Measurements from ENCODE around the gene HRNR. TPM values are rescaled to one million over a fixed set of nuclear protein-coding genes. Genes with fewer than 3 reads are reported as not detected.

Gene HRNR
- total and polyA plus RNA-seq, 2 experiments from 2014 or later, result not detected

DNA sequence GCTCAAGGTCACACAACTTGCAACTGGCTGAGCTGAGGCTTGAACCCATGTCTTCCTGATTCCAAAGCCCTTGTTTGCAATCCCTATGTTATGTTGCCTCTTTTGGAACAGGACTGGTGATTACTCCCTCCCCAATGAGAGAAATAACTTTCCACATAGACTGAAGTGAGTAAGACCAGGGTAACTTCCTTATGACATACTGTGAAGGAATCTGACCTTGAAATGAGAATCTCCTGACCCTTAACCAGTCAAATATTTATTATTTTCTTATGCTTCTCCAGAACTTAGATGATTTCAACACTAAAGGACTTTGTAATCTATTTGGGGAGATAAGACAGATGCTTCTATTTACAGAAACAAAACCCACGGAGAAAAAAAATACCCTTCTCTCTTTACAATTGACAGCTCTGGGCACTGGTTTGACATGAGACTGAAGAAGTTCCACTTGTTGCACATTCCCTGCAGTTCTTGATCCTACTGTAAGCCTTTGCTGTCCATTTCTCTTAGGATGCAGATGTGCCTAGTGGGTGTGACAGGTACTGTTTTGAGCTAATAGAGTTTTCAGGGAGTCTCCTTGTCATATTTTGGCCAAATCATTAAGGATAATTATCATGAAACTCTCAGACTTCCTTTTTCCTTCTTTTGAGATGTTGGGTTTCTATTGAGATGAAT lies 61.1 kb downstream of the HRNR start:
- DNase-seq (ENCODE audit: low spot score), result no peak
- no peak overlapping the region for H3K27ac ChIP-seq
- no peaks in the 10 kb centered on the region for H3K9me2 ChIP-seq (replicated peaks; ENCODE audit: insufficient read depth)
- H3K36me3 ChIP-seq (replicated peaks; ENCODE audit: insufficient read depth, low read depth), result no peaks in the 10 kb centered on the region
- 48% methylated on average over 1 of the region's 1 CpG for WGBS (ENCODE audit: low lambda C conversion rate, missing lambda C conversion rate)
- H3K79me2 ChIP-seq, result no peaks in the 10 kb centered on the region
- no peaks in the 10 kb centered on the region for H3K27me3 ChIP-seq
- H3K4me2 ChIP-seq, result no peak overlapping the region
- no peaks in the 10 kb centered on the region for H3K4me1 ChIP-seq (ENCODE audit: insufficient read depth)
- no peaks in the 10 kb centered on the region for H4K20me1 ChIP-seq (ENCODE audit: insufficient read depth, poor library complexity, severe bottlenecking)
- no peaks in the 10 kb centered on the region for H3K9me3 ChIP-seq (ENCODE audit: low read depth)
- TF ChIP-seq EZH2 (IDR thresholded peaks at IDR 0.05; ENCODE audit: borderline replicate concordance), result no peak
- TF ChIP-seq, protein P1, sequence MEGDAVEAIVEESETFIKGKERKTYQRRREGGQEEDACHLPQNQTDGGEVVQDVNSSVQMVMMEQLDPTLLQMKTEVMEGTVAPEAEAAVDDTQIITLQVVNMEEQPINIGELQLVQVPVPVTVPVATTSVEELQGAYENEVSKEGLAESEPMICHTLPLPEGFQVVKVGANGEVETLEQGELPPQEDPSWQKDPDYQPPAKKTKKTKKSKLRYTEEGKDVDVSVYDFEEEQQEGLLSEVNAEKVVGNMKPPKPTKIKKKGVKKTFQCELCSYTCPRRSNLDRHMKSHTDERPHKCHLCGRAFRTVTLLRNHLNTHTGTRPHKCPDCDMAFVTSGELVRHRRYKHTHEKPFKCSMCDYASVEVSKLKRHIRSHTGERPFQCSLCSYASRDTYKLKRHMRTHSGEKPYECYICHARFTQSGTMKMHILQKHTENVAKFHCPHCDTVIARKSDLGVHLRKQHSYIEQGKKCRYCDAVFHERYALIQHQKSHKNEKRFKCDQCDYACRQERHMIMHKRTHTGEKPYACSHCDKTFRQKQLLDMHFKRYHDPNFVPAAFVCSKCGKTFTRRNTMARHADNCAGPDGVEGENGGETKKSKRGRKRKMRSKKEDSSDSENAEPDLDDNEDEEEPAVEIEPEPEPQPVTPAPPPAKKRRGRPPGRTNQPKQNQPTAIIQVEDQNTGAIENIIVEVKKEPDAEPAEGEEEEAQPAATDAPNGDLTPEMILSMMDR (IDR thresholded peaks at IDR 0.05; ENCODE audit: poor library complexity), result no peak
- no peak for TF ChIP-seq EZH2phosphoT487 (IDR thresholded peaks at IDR 0.05; ENCODE audit: low read depth, severe bottlenecking, unreplicated experiment)
- H3K4me3 ChIP-seq, result no peak overlapping the region
- no peak overlapping the region for H2AFZ ChIP-seq

Other genes starting within 250 kb of the HRNR start
- 408 and 485 TPM in 2 replicates for gene S100A10, start 230.3 kb downstream of the HRNR start, total RNA-seq
- gene S100A10, start 230.3 kb downstream of the HRNR start, polyA plus RNA-seq, result 3,367 and 3,493 TPM in 2 replicates
- 258 and 295 TPM in 2 replicates for gene S100A11, start 187.2 kb downstream of the HRNR start, total RNA-seq
- gene S100A11, start 187.2 kb downstream of the HRNR start, polyA plus RNA-seq, result 1,491 and 1,531 TPM in 2 replicates
- gene TCHHL1, start 135.1 kb downstream of the HRNR start, total RNA-seq, result not detected in 2 replicates
- gene TCHHL1, start 135.1 kb downstream of the HRNR start, polyA plus RNA-seq, result not detected in 2 replicates
- gene TCHH, start 108.7 kb downstream of the HRNR start, total RNA-seq, result not detected in 2 replicates
- 0.12 TPM in 1 of 2 replicates, not detected in the other for gene TCHH, start 108.7 kb downstream of the HRNR start, polyA plus RNA-seq
- not detected in 2 replicates for gene RPTN, start 65.0 kb downstream of the HRNR start, total RNA-seq
- gene RPTN, start 65.0 kb downstream of the HRNR start, polyA plus RNA-seq, result not detected in 2 replicates
- not detected in 2 replicates for gene FLG, start 101.0 kb upstream of the HRNR start, total RNA-seq
- not detected in 2 replicates for gene FLG, start 101.0 kb upstream of the HRNR start, polyA plus RNA-seq
- gene FLG2, start 135.8 kb upstream of the HRNR start, total RNA-seq, result not detected in 2 replicates
- not detected in 2 replicates for gene FLG2, start 135.8 kb upstream of the HRNR start, polyA plus RNA-seq
- gene CRNN, start 190.1 kb upstream of the HRNR start, total RNA-seq, result not detected in 2 replicates
- not detected in 2 replicates for gene CRNN, start 190.1 kb upstream of the HRNR start, polyA plus RNA-seq

Data from hepatocyte (in vitro differentiated cells).